Testis (tissue), 2 donors: Measurements from ENCODE around the gene SEPTIN8.
A peak's percentile ranks its signal among the peaks of the same experiment; 100 is the strongest.

Experiments used
- CTCF ChIP-seq, 3 experiments: fragments of 450-650 bp in 2 of 3; fragments of 200-600 bp in 1 of 3; sonication (generic) in 1 of 3; IDR thresholded peaks; one replicate each; pipeline ENCODE4 v1.5.1; 2016 to 2019; ENCODE audit warnings: antibody characterized with exemption in 3 of 3, mild to moderate bottlenecking in 2 of 3, moderate library complexity in 1 of 3
- POLR2A ChIP-seq: fragments of 450-650 bp; IDR thresholded peaks from one replicate; pipeline ENCODE4 v1.6.1; 2017; ENCODE audit warnings: antibody characterized with exemption, mild to moderate bottlenecking, moderate library complexity

- no peak for TF ChIP-seq POLR2A
- peak in 2 of 3 experiments; percentile 25 to 56 for TF ChIP-seq CTCF (IDR thresholded peaks at IDR 0.05)
Observed at GRCh38 chr5:132714456-132715307, 62.4 kb downstream of the SEPTIN8 start.
